Measurements from ENCODE around the gene SLC9A2. TPM values are rescaled to one million over a fixed set of nuclear protein-coding genes. Genes with fewer than 3 reads are reported as not detected.

The SLC9A2 gene
- total RNA-seq, 1 experiment from 2014 or later = 7.1 TPM

- H3K9me2 ChIP-seq (replicated peaks; ENCODE audit: low read length) = no peaks in the 10 kb centered on the region
- no peak overlapping the region for H2AFZ ChIP-seq (ENCODE audit: low read length)
- H3K36me3 ChIP-seq (ENCODE audit: low read depth, low read length) = no peaks in the 10 kb centered on the region
- no peaks in the 10 kb centered on the region for H3K9me3 ChIP-seq (ENCODE audit: low read length)
- ATAC-seq (no peak; the same call in 1 of the 2 replicates), DNase-seq (peak; percentile 62)
- 0 out of 2 replicates have a peak, but pooled peaks cover 9% of the 10 kb centered on the region for H3K4me1 ChIP-seq (ENCODE audit: insufficient read depth, low read length)
- no peaks in the 10 kb centered on the region for H4K20me1 ChIP-seq (ENCODE audit: low read length)
- BruUV-seq (replicated peaks) = no TSS peak
- TF ChIP-seq EZH2phosphoT487 (IDR thresholded peaks at IDR 0.05; ENCODE audit: borderline replicate concordance, low read length) = no peak
- no peak for TF ChIP-seq EZH2 (IDR thresholded peaks at IDR 0.05; ENCODE audit: low read length, unreplicated experiment)
- TF ChIP-seq CTCF (conservative IDR thresholded peaks at IDR 0.05; ENCODE audit: low read depth, low read length) = no peak
- H3K27me3 ChIP-seq (ENCODE audit: low read length) = no peaks in the 10 kb centered on the region
- ChIA-PET POLR2A (ENCODE audit: unreplicated experiment) (no interaction called here), CTCF (no interaction called here)
- no peaks in the 10 kb centered on the region for H3K79me2 ChIP-seq (ENCODE audit: low read length)
- no peak overlapping the region for H3K9ac ChIP-seq (ENCODE audit: low read length)
- intact Hi-C loops (cut with micrococcal nuclease) = no loop called here
- H3F3A ChIP-seq (ENCODE audit: low read length, unreplicated experiment) = no peaks in the 10 kb centered on the region
- no peak overlapping the region for H3K4me2 ChIP-seq (ENCODE audit: low read length)
- H3K4me3 ChIP-seq (ENCODE audit: low read length) = no peak overlapping the region
- H3K27ac ChIP-seq (ENCODE audit: low read length) = no peak overlapping the region
These were observed 79.2 kb downstream of the SLC9A2 start for GRCh38 chr2:102698369-102699111.

- no peak for DNase-seq
- CTCF ChIA-PET = interaction anchor here (0.6 to 0.8 kb wide), 5 partner anchors 83 to 104 kb away, joined by 3 to 12 read pairs (median 3); no protein-coding TSS in a partner anchor
- H4K20me1 ChIP-seq (ENCODE audit: low read length) = no peaks in the 10 kb centered on the region
- H3K9me3 ChIP-seq (ENCODE audit: low read length) = no peaks in the 10 kb centered on the region
- no TSS peak for BruUV-seq (replicated peaks)
- no peak overlapping the region for H3K9ac ChIP-seq (ENCODE audit: low read length)
- no peak overlapping the region for H3K4me2 ChIP-seq (ENCODE audit: low read length)
- H3F3A ChIP-seq (ENCODE audit: low read length, unreplicated experiment) = no peaks in the 10 kb centered on the region
- H3K27me3 ChIP-seq (ENCODE audit: low read length) = no peaks in the 10 kb centered on the region
- peaks cover 5% of the 10 kb centered on the region; the same call in 1 of the 2 replicates for H3K4me1 ChIP-seq (ENCODE audit: insufficient read depth, low read length)
- ATAC-seq = no peak
- H3K79me2 ChIP-seq (ENCODE audit: low read length) = no peaks in the 10 kb centered on the region
- H3K27ac ChIP-seq (ENCODE audit: low read length) = no peak overlapping the region
- POLR2A ChIA-PET (ENCODE audit: unreplicated experiment) = no interaction called here
- no peak for TF ChIP-seq EZH2phosphoT487 (IDR thresholded peaks at IDR 0.05; ENCODE audit: borderline replicate concordance, low read length)
- no peak for TF ChIP-seq CTCF (conservative IDR thresholded peaks at IDR 0.05; ENCODE audit: low read depth, low read length)
- TF ChIP-seq EZH2 (IDR thresholded peaks at IDR 0.05; ENCODE audit: low read length, unreplicated experiment) = no peak
- no peaks in the 10 kb centered on the region for H3K36me3 ChIP-seq (ENCODE audit: low read depth, low read length)
- H2AFZ ChIP-seq (ENCODE audit: low read length) = no peak overlapping the region
- H3K9me2 ChIP-seq (replicated peaks; ENCODE audit: low read length) = no peaks in the 10 kb centered on the region
- no peak overlapping the region for H3K4me3 ChIP-seq (ENCODE audit: low read length)
- intact Hi-C loops (cut with micrococcal nuclease) = loop anchor here (1.0 to 2.0 kb wide), 2 partner anchors 87 to 230 kb away; partner anchors contain the start of gene SLC9A4
These were observed 84.0 kb downstream of the SLC9A2 start for GRCh38 chr2:102703305-102703704.

GRCh38 chr2:102703748-102704147 is 84.4 kb downstream of the SLC9A2 start:
- no peak overlapping the region for H3K4me3 ChIP-seq (ENCODE audit: low read length)
- peaks cover 5% of the 10 kb centered on the region for H3K4me1 ChIP-seq (ENCODE audit: insufficient read depth, low read length)
- H3K9me2 ChIP-seq (replicated peaks; ENCODE audit: low read length) = no peaks in the 10 kb centered on the region
- TF ChIP-seq CTCF (conservative IDR thresholded peaks at IDR 0.05; ENCODE audit: low read depth, low read length) (peak; percentile 82), EZH2 (IDR thresholded peaks at IDR 0.05; ENCODE audit: low read length, unreplicated experiment) (no peak)
- ChIA-PET CTCF (interaction anchor here (0.6 to 0.8 kb wide), 5 partner anchors 84 to 104 kb away, joined by 3 to 12 read pairs (median 3); no protein-coding TSS in a partner anchor), POLR2A (ENCODE audit: unreplicated experiment) (no interaction called here)
- no peaks in the 10 kb centered on the region for H3F3A ChIP-seq (ENCODE audit: low read length, unreplicated experiment)
- H3K36me3 ChIP-seq (ENCODE audit: low read depth, low read length) = no peaks in the 10 kb centered on the region
- intact Hi-C loops (cut with micrococcal nuclease) = loop anchor here (1.0 to 2.0 kb wide), 2 partner anchors 87 to 230 kb away; partner anchors contain the start of gene SLC9A4
- no peak overlapping the region for H3K27ac ChIP-seq (ENCODE audit: low read length)
- H4K20me1 ChIP-seq (ENCODE audit: low read length) = no peaks in the 10 kb centered on the region
- BruUV-seq (replicated peaks) = no TSS peak
- H2AFZ ChIP-seq (ENCODE audit: low read length) = no peak overlapping the region
- H3K79me2 ChIP-seq (ENCODE audit: low read length) = no peaks in the 10 kb centered on the region
- no peak overlapping the region for H3K9ac ChIP-seq (ENCODE audit: low read length)
- DNase-seq (peak; percentile 62), ATAC-seq (peak; percentile 82)
- no peaks in the 10 kb centered on the region for H3K27me3 ChIP-seq (ENCODE audit: low read length)
- no peaks in the 10 kb centered on the region for H3K9me3 ChIP-seq (ENCODE audit: low read length)
- H3K4me2 ChIP-seq (ENCODE audit: low read length) = no peak overlapping the region

Measured in PC-3 (cell line).